HG03565 (cell line): Measurements from ENCODE around the gene GIPC3.
"Not testable (repeated sequence)": the region's sequence is repeated elsewhere in the genome, so short reads cannot be mapped to it uniquely, and the experiment has no call there.

Source experiments
- ATAC-seq: cut with Tn5 transposase; IDR thresholded peaks from one replicate; pipeline ENCODE4 v1.9.1; 2021; ENCODE audit warnings: mild to moderate bottlenecking, moderate library complexity; ENCODE audit not compliant: unreplicated experiment

Gene GIPC3

DNA sequence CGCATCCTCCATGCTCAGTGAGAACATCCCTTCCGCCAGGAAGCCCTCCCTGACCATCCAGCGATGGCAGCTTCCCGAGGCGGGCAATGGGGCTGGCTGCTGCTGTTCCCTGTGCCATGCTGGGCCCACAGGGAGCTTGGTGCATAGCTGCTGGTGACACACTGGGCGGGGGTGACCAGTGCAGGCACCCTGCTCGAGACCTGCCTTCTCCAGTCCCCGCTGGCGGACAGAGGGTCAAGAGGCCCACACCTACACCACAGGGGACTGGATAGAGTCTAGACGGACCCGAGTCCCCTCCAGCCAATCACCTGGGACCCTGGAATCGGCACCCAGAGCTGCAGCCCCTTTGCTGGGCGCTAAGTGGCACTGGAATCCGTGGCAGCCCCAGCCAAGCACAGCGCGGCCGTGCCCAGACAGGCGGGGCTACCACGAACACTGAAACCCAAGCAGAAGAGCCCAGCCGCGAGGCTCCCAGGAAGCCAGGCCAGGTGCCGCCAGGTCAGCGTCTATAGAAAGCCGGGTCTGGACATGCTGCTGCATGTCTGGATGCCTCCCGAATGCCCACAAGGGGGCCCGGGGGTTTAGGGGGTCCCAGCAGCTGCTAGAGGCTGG lies 30.4 kb downstream of the GIPC3 start:
- no peak for ATAC-seq

DNA sequence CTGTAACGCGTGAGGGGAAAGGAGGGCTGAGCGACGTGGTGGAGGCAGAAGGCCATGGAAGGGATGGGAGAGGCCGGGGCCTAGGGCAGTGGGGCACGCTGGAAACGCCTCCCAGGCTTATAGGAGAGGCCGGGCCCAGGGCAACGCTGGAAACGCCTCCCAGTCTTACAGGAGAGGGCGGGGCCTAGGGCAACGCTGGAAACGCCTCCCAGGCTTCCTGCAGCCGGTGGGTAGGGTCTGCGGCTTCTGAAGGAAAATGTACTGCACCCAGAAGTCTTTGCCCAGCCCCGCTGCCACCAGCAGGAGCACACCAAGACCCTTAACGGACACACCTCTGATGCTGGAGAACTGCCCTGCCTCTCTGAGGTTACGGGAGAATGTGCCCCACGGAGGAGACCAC lies 32.2 kb downstream of the GIPC3 start:
- ATAC-seq, result no peak

DNA sequence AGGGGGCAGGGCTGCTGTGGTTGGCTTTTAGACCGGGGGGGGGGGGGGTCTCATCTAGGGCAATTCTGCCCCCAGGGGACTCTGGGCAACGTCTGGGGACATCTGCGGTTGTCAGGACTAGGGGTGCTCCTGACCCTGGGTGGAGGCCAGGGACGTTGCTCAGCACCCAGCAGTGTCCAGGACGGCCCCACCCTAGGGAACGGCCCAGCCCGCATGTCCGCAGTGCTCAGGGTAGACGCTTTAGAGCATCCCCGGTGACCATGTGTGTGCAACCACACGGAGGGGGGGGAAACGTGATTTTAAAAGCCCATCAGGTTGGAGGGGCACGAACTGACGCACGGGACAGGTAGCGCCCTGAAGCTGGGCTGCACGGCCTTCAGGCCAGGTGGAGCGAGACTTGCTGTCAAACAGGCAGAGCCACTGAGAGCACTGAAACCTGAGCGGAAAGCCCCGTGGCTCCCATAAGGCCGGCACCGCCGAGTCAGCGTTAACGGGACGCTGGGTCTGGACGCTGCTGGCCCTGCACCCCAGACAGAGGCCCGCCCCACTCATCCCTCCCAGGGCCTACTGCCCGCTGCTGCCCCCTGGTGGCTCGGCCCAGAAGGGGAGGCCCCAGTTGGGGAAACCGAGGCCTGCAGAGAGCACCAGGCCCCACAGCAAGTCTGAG lies 33.0 kb downstream of the GIPC3 start:
- no peak for ATAC-seq

DNA sequence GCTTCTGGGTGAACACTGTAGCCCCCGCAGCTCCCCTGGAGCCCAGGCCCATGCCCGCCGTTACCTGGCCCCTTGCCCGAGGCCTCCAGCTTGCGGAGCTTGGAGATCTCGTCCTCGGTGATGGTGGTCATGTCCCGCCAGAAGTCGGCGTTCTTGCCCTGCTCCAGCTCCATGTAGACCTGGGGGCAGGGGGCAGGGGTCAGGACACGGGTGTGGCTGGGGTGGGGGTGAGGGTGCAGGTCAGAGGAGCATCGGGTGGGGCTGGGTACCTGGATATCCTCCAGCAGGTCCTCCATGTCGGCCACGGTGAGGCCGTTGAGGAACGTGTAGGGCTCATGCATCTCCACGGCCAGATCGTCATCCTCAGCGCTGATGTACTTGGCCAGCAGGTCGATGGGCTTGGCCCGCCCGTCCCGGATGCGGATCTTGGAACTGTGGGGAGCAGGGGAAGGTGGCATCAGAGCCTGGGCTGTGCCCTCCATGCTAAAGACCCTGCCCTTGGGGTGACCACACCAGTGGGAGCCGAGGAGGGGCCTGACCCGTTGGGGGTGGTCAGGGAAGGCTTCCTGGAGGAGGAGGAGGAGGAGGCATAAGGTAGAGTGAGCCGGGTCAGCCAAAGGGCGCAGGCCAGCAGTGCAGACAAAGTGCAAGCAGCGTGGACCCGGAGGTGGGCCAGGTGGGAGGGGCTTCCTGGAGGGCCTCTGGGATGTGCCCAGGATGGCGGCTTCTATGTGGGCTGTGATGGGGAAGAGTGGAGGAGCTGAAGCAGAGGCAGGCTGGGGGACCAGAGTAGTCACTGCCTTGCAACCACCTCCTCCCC lies 33.7 kb downstream of the GIPC3 start:
- ATAC-seq, result no peak

DNA sequence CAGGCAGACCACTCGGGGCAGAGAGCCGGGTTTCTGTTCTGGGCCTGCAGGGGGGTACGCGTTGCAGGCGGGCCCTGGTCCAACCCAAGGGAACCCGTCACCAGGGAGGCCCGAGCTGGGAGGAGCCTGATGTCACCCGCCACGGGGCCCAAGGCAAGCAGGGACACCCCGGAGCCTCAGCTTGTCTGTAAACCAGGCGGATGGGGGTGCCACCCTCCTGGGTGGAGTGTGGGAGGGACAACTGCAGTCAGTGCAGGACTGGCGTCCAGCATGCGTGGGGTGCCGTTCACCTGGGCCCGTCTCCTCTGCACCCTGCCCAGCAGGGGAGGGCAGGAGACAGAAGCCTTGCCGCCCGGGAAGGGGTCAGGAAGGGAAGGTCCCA lies 34.3 kb downstream of the GIPC3 start:
- ATAC-seq, result no peak

DNA sequence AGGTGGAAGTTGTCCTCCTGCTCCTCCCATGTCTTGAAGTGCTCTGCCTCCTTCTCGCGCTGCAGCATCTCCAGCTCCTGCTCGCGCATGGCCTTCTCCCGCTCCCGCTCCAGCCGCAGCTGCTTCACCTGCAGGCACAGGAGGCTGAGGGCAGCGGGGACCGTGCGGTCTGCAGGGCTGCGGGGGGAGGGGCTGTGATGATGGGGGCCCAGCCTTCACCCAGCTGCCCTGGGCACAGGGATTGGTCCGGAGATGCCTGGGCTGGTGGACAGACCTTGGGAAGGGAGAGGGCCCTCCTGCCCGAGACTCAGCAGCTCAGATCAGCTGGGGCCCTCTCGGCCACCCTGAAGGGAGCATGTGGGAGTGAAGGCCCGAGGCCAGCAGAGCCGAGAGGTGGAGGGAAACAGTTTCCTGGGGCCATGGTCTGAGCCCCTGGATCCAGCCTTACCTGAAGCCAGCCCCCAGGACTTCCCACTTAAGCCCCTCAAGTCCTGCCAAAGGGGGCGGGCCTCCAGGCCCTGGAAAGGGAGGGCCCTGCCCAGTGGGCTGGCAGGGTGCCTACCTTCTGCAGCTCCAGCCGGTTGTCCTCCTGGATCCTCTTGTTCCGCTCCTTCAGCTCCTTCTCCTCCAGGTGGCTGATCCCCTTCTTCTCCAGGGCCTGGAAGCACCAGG lies 35.0 kb downstream of the GIPC3 start:
- no peak for ATAC-seq

DNA sequence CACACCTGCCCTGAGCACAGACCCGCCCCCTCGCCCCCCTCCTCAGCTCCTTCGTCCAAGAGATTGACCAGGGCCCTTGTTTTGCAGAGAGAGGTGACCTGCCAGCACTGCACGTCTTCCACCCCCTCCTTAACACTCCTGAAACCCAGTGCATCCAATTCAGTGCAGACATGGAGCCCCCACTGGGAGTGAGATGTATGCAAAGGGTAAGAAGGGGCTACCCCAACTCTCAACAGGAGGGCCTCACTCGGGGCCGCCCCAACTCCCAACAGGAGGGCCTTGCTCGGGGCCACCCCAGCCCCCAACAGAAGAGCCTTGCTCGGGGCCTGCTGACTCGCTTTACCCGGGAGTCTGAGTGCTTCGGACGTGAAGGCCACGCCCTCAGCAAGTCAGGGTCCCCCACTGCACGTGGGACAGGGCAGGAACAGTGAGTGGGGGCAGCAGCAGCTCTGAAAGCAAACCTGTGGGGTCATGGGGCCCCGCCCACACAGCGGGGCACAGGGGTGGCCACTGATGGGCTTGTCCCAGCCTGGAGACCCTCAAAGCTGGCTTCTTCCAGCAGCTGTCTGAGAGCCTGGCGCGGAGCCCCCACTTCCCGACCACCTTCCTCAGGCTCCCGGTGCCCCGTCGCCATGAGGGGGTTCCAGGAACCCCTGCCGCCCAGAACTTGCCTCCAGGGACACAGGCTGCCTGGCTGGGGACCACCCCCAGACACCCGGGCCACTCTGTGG lies 35.7 kb downstream of the GIPC3 start:
- ATAC-seq, result no peak

DNA sequence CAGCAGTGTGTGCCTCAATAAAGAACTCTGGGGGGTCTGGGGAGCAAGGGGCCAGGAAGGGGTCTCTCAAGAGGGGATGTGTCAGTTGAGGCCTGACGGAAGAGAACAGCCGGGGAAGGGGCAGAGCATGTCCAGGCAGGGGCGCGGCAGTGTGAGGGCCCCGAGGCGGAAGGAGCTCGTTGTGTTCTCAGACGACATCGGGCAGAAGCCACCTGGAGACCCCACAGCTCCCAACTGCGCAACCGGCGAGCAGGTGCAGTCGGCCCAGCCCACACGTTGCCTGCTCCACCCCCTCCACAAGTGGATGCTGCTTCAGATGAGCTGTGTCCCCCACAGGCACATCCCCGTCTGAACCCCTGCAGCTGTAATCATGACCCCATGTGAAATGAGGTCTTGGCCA lies 36.4 kb downstream of the GIPC3 start:
- ATAC-seq, result no peak

DNA sequence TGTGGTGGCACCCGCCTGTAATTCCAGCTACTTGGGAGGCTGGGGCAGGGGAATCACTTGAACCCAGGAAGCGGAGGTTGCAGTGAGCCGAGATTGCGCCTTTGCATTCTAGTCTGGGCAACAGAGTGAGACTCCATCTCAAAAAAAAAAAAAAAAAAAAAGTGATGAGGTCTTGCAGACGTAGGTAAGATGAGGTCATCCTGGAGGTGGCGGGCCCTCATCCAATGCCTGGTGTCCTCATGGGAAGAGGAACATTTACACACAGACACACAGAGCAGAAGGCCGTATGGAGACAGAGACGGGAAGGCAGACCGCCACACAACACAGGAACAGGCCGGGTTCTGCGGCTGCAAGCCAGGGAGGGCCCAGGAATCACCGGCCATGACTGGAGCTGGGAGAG lies 36.9 kb downstream of the GIPC3 start:
- ATAC-seq, result no peak

DNA sequence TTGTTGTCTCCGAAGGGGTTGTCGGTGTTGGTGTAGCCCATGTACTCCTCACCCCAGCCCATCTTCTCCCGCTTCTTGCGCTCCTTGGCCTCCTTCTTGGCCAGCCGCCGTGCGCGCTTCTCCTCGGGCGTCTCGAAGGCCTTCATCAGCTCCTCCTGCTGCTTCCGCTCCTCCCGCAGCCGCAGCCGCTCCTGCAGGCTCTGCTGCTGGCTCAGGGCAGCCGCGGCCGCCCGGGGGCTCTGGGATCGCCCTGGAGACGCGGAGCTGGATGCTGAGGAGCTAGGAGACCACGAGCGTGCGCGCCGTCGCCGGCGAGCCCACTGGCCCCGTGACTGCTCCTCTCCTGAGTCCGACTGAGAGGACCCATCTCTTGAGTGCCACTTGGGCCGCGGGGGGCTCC lies 38.4 kb downstream of the GIPC3 start:
- no peak for ATAC-seq

DNA sequence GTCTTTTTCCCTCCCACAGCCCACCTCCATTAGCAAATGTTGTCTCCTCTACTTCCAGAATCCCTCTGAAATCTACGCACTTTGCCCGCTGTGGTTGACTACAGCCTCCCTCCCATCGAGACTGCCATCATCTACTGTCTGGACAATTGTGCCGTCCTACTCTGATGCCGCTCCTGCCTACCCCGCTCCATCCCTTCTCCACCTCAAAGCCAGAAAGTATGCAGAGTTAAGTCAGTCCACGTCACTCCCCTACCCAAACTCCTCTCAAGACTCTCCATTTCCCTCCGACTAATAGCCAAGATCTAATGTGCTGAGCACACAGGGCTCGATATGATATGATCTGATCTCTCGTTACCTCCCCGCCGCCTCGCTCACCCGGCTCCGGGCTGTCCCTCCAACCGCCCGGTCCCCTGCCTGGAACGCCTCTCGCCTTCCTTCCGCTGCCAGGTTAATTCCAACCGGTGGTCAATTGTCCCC lies 40.8 kb downstream of the GIPC3 start:
- no peak for ATAC-seq

DNA sequence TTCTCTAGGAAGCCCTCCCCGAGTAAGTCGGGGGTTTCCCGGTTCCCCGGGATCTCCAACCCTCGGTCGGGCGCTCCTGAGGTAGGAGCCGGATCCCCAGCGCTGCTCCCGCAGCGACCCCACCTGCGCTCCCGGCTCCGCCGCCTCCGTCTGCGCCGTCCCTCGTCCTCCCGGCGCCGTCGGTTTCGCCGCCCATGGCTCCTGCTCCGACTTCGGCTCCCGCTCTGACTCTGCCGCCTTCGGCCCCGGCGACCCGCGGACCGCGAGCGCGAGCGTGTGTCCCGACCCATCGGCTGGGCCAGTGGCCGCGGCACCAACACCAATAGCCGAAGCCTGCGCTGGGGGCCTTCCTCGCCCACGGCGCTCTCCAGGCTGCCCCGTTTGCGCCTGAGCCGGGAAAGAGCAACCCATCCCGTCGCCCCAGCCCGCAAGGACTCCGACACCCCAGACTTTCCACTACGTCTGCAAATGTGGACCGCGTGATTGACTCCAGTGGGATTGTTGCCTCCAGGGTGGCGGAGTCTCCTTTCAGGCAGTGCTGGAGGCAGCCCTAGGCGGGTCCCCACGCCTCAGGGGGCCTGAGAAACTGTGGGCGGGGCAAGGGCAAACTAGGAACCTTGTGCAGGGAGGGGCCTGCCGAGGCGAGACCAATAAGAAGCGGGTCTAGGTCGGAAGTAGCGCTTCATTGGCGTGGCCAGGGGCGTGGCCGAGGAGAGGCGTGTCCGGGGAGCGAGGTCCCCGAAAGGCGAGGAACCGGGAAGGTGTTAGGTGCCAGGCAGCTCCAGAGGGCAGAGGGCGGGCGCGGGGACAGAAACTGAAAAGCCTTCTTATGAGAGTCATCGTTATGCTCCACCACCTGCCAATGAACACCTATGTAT lies 41.4 kb downstream of the GIPC3 start, which contains the start of gene CACTIN:
CACTIN (minus strand) TSS at position 318 of the 878 bp plus-strand sequence; CDS start at position 290, 28 bp downstream.
- ATAC-seq, result peak; percentile 77

DNA sequence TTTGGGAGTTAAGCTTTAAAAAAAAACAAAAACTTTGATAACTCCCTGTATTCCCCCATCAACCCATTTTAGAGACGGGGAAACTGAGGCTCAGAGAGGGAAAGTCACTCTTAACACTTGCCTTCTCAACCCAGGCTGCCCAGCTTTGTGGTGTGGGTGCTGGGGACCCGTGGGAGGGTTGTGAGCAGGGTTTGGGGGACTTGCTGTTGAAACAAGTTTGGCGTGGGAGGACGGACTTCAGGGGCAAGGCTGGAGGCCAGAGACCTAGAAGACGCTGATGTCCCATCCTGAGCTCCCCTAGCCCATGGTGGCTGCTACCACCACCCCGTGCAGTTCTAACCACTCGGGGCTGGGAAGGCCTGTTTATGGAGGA lies 42.1 kb downstream of the GIPC3 start:
- ATAC-seq, result no peak

DNA sequence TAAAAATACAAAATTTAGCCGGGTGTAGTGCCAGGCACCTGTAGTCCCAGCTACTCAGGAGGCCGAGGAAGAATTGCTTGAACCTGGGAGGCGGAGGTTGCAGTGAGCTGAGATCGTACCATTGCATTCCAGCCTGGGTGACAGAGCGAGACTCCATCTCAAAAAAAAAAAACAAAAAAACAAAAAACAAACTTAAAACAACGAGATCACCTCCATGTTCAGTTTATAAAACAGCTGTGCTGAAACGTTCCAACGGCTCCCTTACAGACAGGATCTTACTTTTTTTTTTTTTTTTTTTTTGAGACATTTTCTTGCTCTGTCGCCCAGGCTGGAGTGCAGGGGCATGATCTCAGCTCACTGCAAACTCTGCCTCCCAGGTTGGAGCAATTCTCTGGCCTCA lies 43.5 kb downstream of the GIPC3 start:
- ATAC-seq, result not testable (repeated sequence)

DNA sequence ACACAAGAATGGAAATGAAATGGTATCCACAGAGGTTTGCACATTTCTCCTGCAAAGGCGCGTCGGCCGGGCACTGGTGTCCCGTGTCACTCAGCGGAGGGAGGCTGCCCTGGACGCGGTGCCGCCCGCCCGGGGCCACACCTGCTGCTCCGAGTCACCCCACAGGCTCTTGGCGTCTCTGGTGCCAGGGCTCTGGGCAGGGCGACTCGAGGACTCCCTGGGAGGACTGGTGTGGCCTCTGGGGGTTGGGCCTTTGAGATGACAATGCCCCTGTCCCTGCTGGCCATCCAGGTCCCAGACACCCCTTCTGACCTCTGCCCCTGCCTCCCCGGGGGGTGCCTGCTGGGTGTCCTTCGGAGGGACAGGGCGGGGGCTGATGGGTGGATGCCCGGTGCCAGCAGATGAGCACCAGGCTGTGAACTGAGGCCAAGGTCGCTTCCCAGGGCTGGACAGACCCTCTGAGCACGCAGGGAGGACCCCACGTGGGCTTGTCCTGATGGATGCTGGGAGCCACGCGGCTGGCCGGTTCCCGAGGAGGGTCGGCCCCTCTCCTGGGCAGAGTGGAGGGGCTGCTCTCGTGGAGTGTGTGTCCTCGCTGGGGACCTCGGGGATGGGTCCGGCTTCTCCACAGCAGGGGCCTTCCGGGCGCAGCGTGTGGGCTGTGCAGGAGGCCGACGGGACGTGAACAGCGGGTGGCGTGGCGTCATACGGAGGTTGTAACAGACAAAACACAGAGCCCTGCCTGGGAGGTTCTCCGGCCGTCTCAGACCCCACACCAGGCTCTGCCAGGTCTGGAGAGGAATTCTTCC lies 46.0 kb downstream of the GIPC3 start:
- no peak for ATAC-seq

DNA sequence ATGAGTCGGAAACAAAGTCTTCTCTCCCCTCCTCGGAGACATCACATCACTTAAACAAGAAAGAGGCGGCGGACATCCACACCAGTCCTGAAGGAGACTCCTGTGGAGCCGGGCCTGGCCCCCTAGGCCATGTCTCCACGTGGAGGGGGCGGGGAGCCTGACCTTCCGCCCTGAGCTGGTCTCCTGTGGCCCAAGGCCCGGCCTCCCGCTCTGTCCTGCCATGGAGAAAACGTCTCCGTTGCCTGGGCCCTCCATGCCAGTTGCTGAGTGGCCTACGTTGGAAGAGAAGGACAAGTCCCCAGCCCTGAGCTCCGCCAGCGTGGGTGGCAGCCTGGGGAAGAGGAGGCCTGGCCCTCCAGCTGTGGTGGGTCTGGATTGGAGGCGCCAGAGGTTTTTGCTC lies 46.8 kb downstream of the GIPC3 start:
- ATAC-seq, result no peak

DNA sequence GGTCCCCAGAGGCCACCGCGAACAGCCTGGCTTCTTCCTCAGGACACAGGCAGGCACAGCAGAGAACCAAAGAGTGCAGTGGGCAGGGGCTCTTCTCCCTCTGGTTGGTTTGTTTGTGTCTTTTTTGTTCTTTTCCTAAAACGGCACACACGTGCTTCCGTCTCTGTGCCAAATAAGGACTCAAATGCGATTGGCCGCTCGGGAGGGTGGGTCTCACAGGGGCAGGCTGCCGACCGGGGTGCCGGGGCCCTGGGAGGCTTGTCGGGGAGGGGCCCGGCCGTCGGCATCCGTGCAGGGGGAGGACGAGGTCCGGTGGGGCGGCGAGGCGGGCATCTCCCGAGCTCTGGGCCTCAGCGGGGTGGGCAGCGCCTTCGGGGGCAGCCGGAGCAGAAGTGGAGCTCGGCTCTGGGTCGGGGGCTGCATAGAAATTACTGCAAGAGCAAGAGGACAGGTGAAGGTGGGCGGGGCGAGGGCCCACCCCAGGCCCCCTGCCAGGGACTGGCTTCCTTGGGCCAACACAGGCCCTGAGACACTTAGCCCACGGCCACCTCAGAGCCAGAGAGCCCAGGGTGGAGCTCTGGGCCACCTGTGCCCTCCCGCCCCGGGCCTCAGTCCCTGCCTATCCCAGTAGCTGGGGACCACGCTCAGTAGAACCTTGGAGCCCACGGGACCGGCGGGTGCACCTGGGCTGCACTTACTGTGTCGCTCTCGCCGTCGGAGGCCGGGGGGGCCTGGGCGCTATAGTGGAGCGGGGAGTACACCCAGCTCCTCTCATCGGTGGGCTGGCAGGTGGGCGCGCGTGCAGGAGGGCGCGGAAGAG lies 47.7 kb downstream of the GIPC3 start:
- ATAC-seq, result no peak

DNA sequence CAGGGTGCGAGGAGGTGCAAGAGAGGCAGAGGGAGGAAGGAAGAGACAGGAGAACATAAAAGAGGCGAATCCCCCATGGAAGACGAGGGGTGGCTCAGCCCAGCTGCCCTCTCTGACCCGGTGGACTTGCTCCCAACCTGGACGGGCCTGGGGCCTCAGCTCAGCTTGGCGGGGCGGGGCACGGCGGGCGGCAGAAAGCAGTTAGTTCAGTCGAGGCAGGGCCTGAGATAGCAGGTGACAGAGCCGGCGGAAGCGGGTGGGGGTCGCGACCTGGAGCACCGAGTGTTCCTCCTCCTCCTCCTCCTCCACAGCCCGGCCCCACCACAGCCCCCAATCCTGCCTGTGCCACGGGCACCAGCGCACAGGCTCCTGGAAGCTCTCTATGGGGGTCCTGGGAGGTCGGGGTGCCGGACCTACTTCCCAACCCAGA lies 48.3 kb downstream of the GIPC3 start:
- no peak for ATAC-seq
